Subcutaneous abdominal adipose tissue (tissue), 5 donors: Measurements from ENCODE around the gene LGMN.
"Not testable (repeated sequence)": the region's sequence is repeated elsewhere in the genome, so short reads cannot be mapped to it uniquely, and the experiment has no call there.

ENCODE experiments used
- H3K27ac ChIP-seq: one replicate; pipeline ENCODE4 v1.7.0; 2013; ENCODE audit warnings: low read depth, mild to moderate bottlenecking, inconsistent platforms, low read length, moderate library complexity
- H3K27me3 ChIP-seq, 5 donors: one replicate each; pipeline ENCODE4 v1.7.0; 2013; ENCODE audit warnings: low read length in 5 of 5, inconsistent platforms in 1 of 5; ENCODE audit not compliant: control insufficient read depth in 5 of 5, insufficient read depth in 4 of 5
- H3K36me3 ChIP-seq, 5 donors: one replicate each; pipeline ENCODE4 v1.7.0; 2013; ENCODE audit warnings: low read length in 5 of 5; ENCODE audit not compliant: control insufficient read depth in 5 of 5, insufficient read depth in 5 of 5
- H3K4me1 ChIP-seq, 5 donors: one replicate each; pipeline ENCODE4 v1.7.0; 2013; ENCODE audit warnings: low read length in 5 of 5, mild to moderate bottlenecking in 3 of 5, moderate library complexity in 1 of 5; ENCODE audit not compliant: control insufficient read depth in 5 of 5, insufficient read depth in 5 of 5
- H3K4me3 ChIP-seq, 5 donors: one replicate each; pipeline ENCODE4 v1.7.0; 2013; ENCODE audit warnings: low read length in 5 of 5, low read depth in 1 of 5
- H3K9ac ChIP-seq, 5 donors: one replicate each; pipeline ENCODE4 v1.7.0; 2013; ENCODE audit warnings: low read length in 5 of 5, mild to moderate bottlenecking in 4 of 5, moderate library complexity in 3 of 5
- H3K9me3 ChIP-seq, 5 donors: one replicate each; pipeline ENCODE4 v1.7.0; 2013; ENCODE audit warnings: low read length in 5 of 5; ENCODE audit not compliant: control insufficient read depth in 5 of 5
- donor health status: healthy.
- donor health status: healthy.
- donor health status: healthy.
- donor health status: healthy.
- donor health status: healthy.

The LGMN gene

GRCh38 chr14:92763666-92764631, 15.5 kb upstream of the LGMN start:
- not testable (repeated sequence) for H3K9me3 ChIP-seq, H3K4me1 ChIP-seq, H3K4me3 ChIP-seq, H3K27ac ChIP-seq, H3K9ac ChIP-seq, H3K27me3 ChIP-seq, H3K36me3 ChIP-seq

GRCh38 chr14:92760524-92760805, 12.0 kb upstream of the LGMN start:
- Histone ChIP-seq H3K4me1 (peaks cover 0 to 8% (median 4%) of the 10 kb centered on the region in 5 donors), H3K27me3 (no peaks in the 10 kb centered on the region), H3K27ac (no peak overlapping the region), H3K4me3 (no peak overlapping the region), H3K9ac (no peak overlapping the region), H3K36me3 (no peaks in the 10 kb centered on the region), H3K9me3 (no peaks in the 10 kb centered on the region)

- no peak overlapping the region for H3K27ac ChIP-seq
- H3K4me3 ChIP-seq = no peak overlapping the region
Observed at GRCh38 chr14:92759679-92760523, 11.5 kb upstream of the LGMN start.

GRCh38 chr14:92759300-92759678, 10.9 kb upstream of the LGMN start:
- H3K9ac ChIP-seq = no peak overlapping the region
- peaks cover 0 to 13% (median 6%) of the 10 kb centered on the region in 5 donors for H3K4me1 ChIP-seq
- no peak overlapping the region for H3K27ac ChIP-seq
- H3K4me3 ChIP-seq = no peak overlapping the region
- H3K36me3 ChIP-seq = no peaks in the 10 kb centered on the region
- no peaks in the 10 kb centered on the region for H3K27me3 ChIP-seq
- H3K9me3 ChIP-seq = no peaks in the 10 kb centered on the region

More at GRCh38 chr14:92759679-92760523, 11.5 kb upstream of the LGMN start:
- Histone ChIP-seq H3K27me3 (no peaks in the 10 kb centered on the region), H3K36me3 (no peaks in the 10 kb centered on the region), H3K4me1 (peaks cover 0 to 12% (median 6%) of the 10 kb centered on the region in 5 donors), H3K9ac (no peak overlapping the region), H3K9me3 (no peaks in the 10 kb centered on the region)

GRCh38 chr14:92756446-92756845, 8.0 kb upstream of the LGMN start:
- Histone ChIP-seq H3K4me1 (peaks cover 0 to 9% (median 6%) of the 10 kb centered on the region in 5 donors), H3K9me3 (no peaks in the 10 kb centered on the region), H3K27ac (no peak overlapping the region), H3K27me3 (no peaks in the 10 kb centered on the region), H3K36me3 (no peaks in the 10 kb centered on the region), H3K9ac (no peak overlapping the region), H3K4me3 (no peak overlapping the region)

- Histone ChIP-seq H3K36me3 (no peaks in the 10 kb centered on the region), H3K27me3 (no peaks in the 10 kb centered on the region), H3K27ac (peak overlapping the region; percentile 41), H3K4me3 (no peak overlapping the region), H3K4me1 (peaks cover 0 to 9% (median 6%) of the 10 kb centered on the region in 5 donors), H3K9me3 (no peaks in the 10 kb centered on the region), H3K9ac (no peak overlapping the region)
Observed at GRCh38 chr14:92755495-92755894, 7.1 kb upstream of the LGMN start.

- Histone ChIP-seq H3K36me3 (no peaks in the 10 kb centered on the region), H3K9ac (no peak overlapping the region), H3K4me1 (peaks cover 0 to 9% (median 6%) of the 10 kb centered on the region in 5 donors), H3K9me3 (no peaks in the 10 kb centered on the region), H3K27me3 (no peaks in the 10 kb centered on the region), H3K4me3 (no peak overlapping the region), H3K27ac (no peak overlapping the region)
Observed at GRCh38 chr14:92754966-92755365, 6.5 kb upstream of the LGMN start.

- H3K27ac ChIP-seq = no peak overlapping the region
Observed at GRCh38 chr14:92753250-92753649, 4.8 kb upstream of the LGMN start.

GRCh38 chr14:92751819-92752218, 3.4 kb upstream of the LGMN start:
- H3K4me3 ChIP-seq = peak overlapping the region in 1 of 5 donors; percentile 0
- H3K27ac ChIP-seq = no peak overlapping the region
- no peaks in the 10 kb centered on the region for H3K27me3 ChIP-seq
- no peaks in the 10 kb centered on the region for H3K36me3 ChIP-seq
- H3K9me3 ChIP-seq = no peaks in the 10 kb centered on the region
- H3K9ac ChIP-seq = no peak overlapping the region
- H3K4me1 ChIP-seq = peaks cover 3 to 29% (median 22%) of the 10 kb centered on the region in 5 donors

More at GRCh38 chr14:92753250-92753649, 4.8 kb upstream of the LGMN start:
- Histone ChIP-seq H3K9me3 (no peaks in the 10 kb centered on the region), H3K36me3 (no peaks in the 10 kb centered on the region), H3K4me3 (no peak overlapping the region), H3K27me3 (no peaks in the 10 kb centered on the region), H3K9ac (no peak overlapping the region), H3K4me1 (peaks cover 0 to 18% (median 12%) of the 10 kb centered on the region in 5 donors)

- H3K9ac ChIP-seq = no peak overlapping the region
- H3K9me3 ChIP-seq = no peaks in the 10 kb centered on the region
- peaks cover 3 to 34% (median 27%) of the 10 kb centered on the region in 5 donors for H3K4me1 ChIP-seq
- no peaks in the 10 kb centered on the region for H3K36me3 ChIP-seq
- no peaks in the 10 kb centered on the region for H3K27me3 ChIP-seq
- H3K27ac ChIP-seq = no peak overlapping the region
- peak overlapping the region in 3 of 5 donors; percentile 2 to 54 (median 21) for H3K4me3 ChIP-seq
Observed at GRCh38 chr14:92750994-92751400, 2.6 kb upstream of the LGMN start.
